ENCODE measurements around the gene CLCNKA.

- TF ChIP-seq RAD21 (IDR thresholded peaks at IDR 0.05; ENCODE audit: low read depth) (no peak), ZBTB33 (IDR thresholded peaks at IDR 0.05; ENCODE audit: extremely low read depth, insufficient replicate concordance, low read length) (no peak), CTCF (IDR thresholded peaks at IDR 0.05 in 2 of 3, conservative IDR thresholded peaks at IDR 0.05 in 1 of 3; ENCODE audit: borderline replicate concordance in 1 of 3, insufficient read depth in 1 of 3, low read depth in 2 of 3, low read length in 2 of 3) (no peak), SIN3A (IDR thresholded peaks at IDR 0.05; ENCODE audit: low read depth) (no peak), EZH2 (IDR thresholded peaks at IDR 0.05) (no peak), POLR2A (IDR thresholded peaks at IDR 0.05; ENCODE audit: borderline replicate concordance, extremely low read depth, insufficient read depth, insufficient read length) (no peak), YY1 (IDR thresholded peaks at IDR 0.05; ENCODE audit: extremely low read depth, insufficient replicate concordance, low read depth, low read length) (no peak), EGR1 (IDR thresholded peaks at IDR 0.05; ENCODE audit: low read depth) (no peak), FOSL1 (IDR thresholded peaks at IDR 0.05; ENCODE audit: low read depth) (no peak), TCF7L2 (IDR thresholded peaks at IDR 0.05; ENCODE audit: borderline replicate concordance, extremely low read depth, insufficient read depth, insufficient read length) (no peak)
Observed at GRCh38 chr1:15988856-15989736, 32.7 kb upstream of the CLCNKA start.
